Natural killer cell (primary cell): ENCODE results near the gene RPL10A. TPM values are rescaled to one million over a fixed set of nuclear protein-coding genes. Genes with fewer than 3 reads are reported as not detected.

Experiments
- ATAC-seq, 3 donors: fragments of 150-1000 bp in 2 of 3; fragments of 200-7000 bp in 1 of 3; cut with Tn5 transposase; 1 replicate in 1 of 3; 2 replicates in 2 of 3; pipeline ENCODE4 v1.10.0; 2021; ENCODE audit warnings: mild to moderate bottlenecking in 2 of 3, moderate library complexity in 2 of 3
- DNase-seq, 2 donors: peaks; one replicate each; pipeline versions ENCODE4 v3.0.0 to v3.0.0-alpha.2; 2013 to 2021; ENCODE audit warnings: mixed read lengths in 1 of 2
- H3K27ac ChIP-seq: one replicate; pipeline ENCODE4 v1.5.1; 2013; ENCODE audit warnings: mild to moderate bottlenecking, low read length
- H3K27me3 ChIP-seq: one replicate; pipeline ENCODE4 v1.6.1; 2013; ENCODE audit warnings: low read length; ENCODE audit not compliant: control insufficient read depth, insufficient read depth
- H3K36me3 ChIP-seq: one replicate; pipeline ENCODE4 v1.6.1; 2013; ENCODE audit warnings: low read length; ENCODE audit not compliant: control insufficient read depth, insufficient read depth
- H3K4me1 ChIP-seq: one replicate; pipeline ENCODE4 v1.6.1; 2013; ENCODE audit warnings: low read length; ENCODE audit not compliant: control insufficient read depth, insufficient read depth
- H3K4me3 ChIP-seq: one replicate; pipeline ENCODE4 v1.5.1; 2013; ENCODE audit warnings: low read length
- H3K9me3 ChIP-seq: one replicate; pipeline ENCODE4 v1.6.1; 2013; ENCODE audit warnings: low read length; ENCODE audit not compliant: control insufficient read depth, insufficient read depth
- H3K27ac Mint-ChIP-seq, 2 donors: one replicate each; pipeline ENCODE4 v1.8.0; 2022; ENCODE audit warnings: mild to moderate bottlenecking in 2 of 2, mixed read lengths in 2 of 2, moderate library complexity in 1 of 2
- H3K27me3 Mint-ChIP-seq, 2 donors: one replicate each; pipeline ENCODE4 v1.8.0; 2022; ENCODE audit warnings: low read depth in 2 of 2, mixed read lengths in 2 of 2
- H3K36me3 Mint-ChIP-seq: one replicate; pipeline ENCODE4 v1.8.0; 2022; ENCODE audit warnings: mixed read lengths
- H3K4me1 Mint-ChIP-seq, 2 donors: one replicate each; pipeline ENCODE4 v1.8.0; 2022; ENCODE audit warnings: mixed read lengths in 2 of 2
- H3K4me3 Mint-ChIP-seq: one replicate; pipeline ENCODE4 v1.8.0; 2022; ENCODE audit warnings: mild to moderate bottlenecking, moderate library complexity, mixed read lengths
- H3K9me3 Mint-ChIP-seq, 2 donors: one replicate each; pipeline ENCODE4 v1.8.0; 2022; ENCODE audit warnings: mixed read lengths in 2 of 2
- whole genome bisulfite sequencing: methylation state at CpG from one replicate; pipeline ENCODE4 v1.1.7; 2013; ENCODE audit warnings: missing lambda C conversion rate; ENCODE audit not compliant: insufficient coverage; 5-methylcytosine and 5-hydroxymethylcytosine counted together
- intact Hi-C: fragments of 100-400 bp; cut with micrococcal nuclease; formaldehyde crosslinking; loops from one replicate; pipeline ENCODE4 v1.14.2; 2022
- total RNA-seq, 4 donors: library from RNA; stranded (reverse); fragments of 120-200 nt in 1 of 4; gene quantifications; one replicate each; pipeline versions ENCODE4 v1.2.3 to v1.2.4, GENCODE V29; 2013 to 2022
- TF ChIP-seq, protein P1 (sequence below): fragments of 200-600 bp; IDR thresholded peaks from one replicate; pipeline ENCODE4 v1.8.0; 2022; ENCODE audit warnings: antibody characterized with exemption

The RPL10A gene
- total RNA-seq, 3 donors from 2014 or later (not counting 1 experiment from before 2014, with no cell fraction given), result 723 to 943 (median 942) TPM

DNA sequence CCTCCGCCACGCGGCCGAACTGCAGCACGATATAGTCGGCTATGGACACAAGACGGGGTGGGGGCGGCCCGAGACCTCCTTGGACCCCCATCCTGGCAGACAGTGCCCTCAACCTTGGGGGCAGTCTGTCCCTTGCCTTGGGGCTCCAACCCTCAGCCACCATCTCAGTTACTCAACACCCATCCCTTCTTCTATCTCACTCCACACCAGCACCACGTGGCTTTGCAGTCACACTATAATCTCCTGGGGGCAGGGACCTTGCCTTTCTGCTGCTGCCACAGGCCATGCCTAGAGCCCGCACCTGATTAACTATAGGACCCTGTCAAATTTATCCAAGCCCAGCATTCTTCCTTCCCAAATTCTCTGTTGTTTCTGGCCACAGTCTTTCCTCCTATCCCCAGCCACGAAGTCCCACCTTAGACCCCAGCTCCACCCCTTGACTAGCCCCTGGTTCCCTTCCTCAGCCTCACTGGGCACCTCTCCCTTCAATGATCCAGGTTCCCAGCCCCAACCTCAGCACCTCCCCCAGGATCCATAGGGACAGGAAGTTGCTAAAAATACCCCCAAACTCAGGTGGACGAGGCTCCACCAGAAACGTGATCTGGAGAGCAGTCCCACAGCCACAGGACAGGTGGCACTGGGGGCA, 30.3 kb downstream of the RPL10A start:
- Mint-ChIP-seq H3K27me3 (peaks cover 16 to 17% of the 10 kb centered on the region in 2 donors), H3K27ac (peak overlapping the region in 1 of 2 donors; percentile 65), H3K9me3 (no peaks in the 10 kb centered on the region), H3K4me1 (peaks cover 7 to 19% of the 10 kb centered on the region in 2 donors), H3K36me3 (no peaks in the 10 kb centered on the region), H3K4me3 (peak overlapping the region; percentile 83)
- intact Hi-C loops, result no loop called here
- DNase-seq (no peak), ATAC-seq (no peak)
- WGBS, result 57% methylated on average over 14 of the region's 14 CpGs
- Histone ChIP-seq H3K4me1 (peaks cover 26% of the 10 kb centered on the region), H3K27ac (no peak overlapping the region), H3K36me3 (no peaks in the 10 kb centered on the region), H3K4me3 (peak overlapping the region; percentile 48), H3K27me3 (peaks cover 16% of the 10 kb centered on the region), H3K9me3 (no peaks in the 10 kb centered on the region)
- TF ChIP-seq, protein P1, sequence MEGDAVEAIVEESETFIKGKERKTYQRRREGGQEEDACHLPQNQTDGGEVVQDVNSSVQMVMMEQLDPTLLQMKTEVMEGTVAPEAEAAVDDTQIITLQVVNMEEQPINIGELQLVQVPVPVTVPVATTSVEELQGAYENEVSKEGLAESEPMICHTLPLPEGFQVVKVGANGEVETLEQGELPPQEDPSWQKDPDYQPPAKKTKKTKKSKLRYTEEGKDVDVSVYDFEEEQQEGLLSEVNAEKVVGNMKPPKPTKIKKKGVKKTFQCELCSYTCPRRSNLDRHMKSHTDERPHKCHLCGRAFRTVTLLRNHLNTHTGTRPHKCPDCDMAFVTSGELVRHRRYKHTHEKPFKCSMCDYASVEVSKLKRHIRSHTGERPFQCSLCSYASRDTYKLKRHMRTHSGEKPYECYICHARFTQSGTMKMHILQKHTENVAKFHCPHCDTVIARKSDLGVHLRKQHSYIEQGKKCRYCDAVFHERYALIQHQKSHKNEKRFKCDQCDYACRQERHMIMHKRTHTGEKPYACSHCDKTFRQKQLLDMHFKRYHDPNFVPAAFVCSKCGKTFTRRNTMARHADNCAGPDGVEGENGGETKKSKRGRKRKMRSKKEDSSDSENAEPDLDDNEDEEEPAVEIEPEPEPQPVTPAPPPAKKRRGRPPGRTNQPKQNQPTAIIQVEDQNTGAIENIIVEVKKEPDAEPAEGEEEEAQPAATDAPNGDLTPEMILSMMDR, result no peak

GRCh38 chr6:35499372-35499771, 31.2 kb downstream of the RPL10A start:
- TF ChIP-seq, protein P1, result no peak
- 88% methylated on average over 4 of the region's 4 CpGs for WGBS
- Histone ChIP-seq H3K4me3 (no peak overlapping the region), H3K36me3 (no peaks in the 10 kb centered on the region), H3K9me3 (no peaks in the 10 kb centered on the region), H3K4me1 (peaks cover 23% of the 10 kb centered on the region), H3K27me3 (peaks cover 16% of the 10 kb centered on the region), H3K27ac (no peak overlapping the region)
- no peak for DNase-seq
- H3K4me1 Mint-ChIP-seq, result peaks cover 7 to 13% of the 10 kb centered on the region in 2 donors
- no peak for ATAC-seq
- H3K36me3 Mint-ChIP-seq, result no peaks in the 10 kb centered on the region
- H3K27me3 Mint-ChIP-seq, result peaks cover 16 to 17% of the 10 kb centered on the region in 2 donors
- H3K27ac Mint-ChIP-seq, result no peak overlapping the region
- no peak overlapping the region for H3K4me3 Mint-ChIP-seq
- no peaks in the 10 kb centered on the region for H3K9me3 Mint-ChIP-seq
- intact Hi-C loops, result no loop called here

DNA sequence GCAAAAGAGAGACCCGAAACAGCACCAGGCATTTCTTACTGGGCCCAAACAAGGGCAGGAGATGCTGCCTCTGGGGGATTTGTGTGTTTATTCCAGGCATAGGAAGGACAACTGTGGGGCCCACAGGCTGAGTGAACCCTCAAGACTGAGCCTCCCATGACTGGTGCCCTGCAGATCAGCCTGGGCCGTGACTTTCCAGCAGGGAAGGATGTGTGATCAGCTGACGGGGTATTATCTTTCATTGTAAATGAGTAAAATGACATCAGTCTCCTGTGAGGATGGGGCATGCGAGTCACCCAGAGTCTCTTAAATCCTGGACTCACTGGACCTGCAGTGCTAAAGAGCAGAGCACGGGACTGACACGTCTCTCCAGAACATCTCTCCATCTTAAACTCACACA, 32.6 kb downstream of the RPL10A start:
- H3K9me3 ChIP-seq, result no peaks in the 10 kb centered on the region
- H3K4me1 Mint-ChIP-seq, result peaks cover 7 to 13% of the 10 kb centered on the region in 2 donors
- no peak overlapping the region for H3K4me3 Mint-ChIP-seq
- no peaks in the 10 kb centered on the region for H3K9me3 Mint-ChIP-seq
- intact Hi-C loops, result no loop called here
- H3K4me3 ChIP-seq, result no peak overlapping the region
- ATAC-seq, result no peak
- DNase-seq, result no peak
- peaks cover 16% of the 10 kb centered on the region for H3K27me3 ChIP-seq
- H3K27ac Mint-ChIP-seq, result no peak overlapping the region
- TF ChIP-seq, protein P1, result no peak
- H3K36me3 Mint-ChIP-seq, result no peaks in the 10 kb centered on the region
- H3K27me3 Mint-ChIP-seq, result peaks cover 16 to 17% of the 10 kb centered on the region in 2 donors
- no peaks in the 10 kb centered on the region for H3K36me3 ChIP-seq
- no peak overlapping the region for H3K27ac ChIP-seq
- 99% methylated on average over 6 of the region's 6 CpGs for WGBS
- H3K4me1 ChIP-seq, result peaks cover 18% of the 10 kb centered on the region

GRCh38 chr6:35501784-35502183, 33.6 kb downstream of the RPL10A start:
- H3K4me3 ChIP-seq, result no peak overlapping the region

More at GRCh38 chr6:35501784-35502183, 33.6 kb downstream of the RPL10A start:
- intact Hi-C loops, result no loop called here
- no peaks in the 10 kb centered on the region for H3K36me3 ChIP-seq
- no peak for ATAC-seq
- no peak overlapping the region for H3K4me3 Mint-ChIP-seq
- no peaks in the 10 kb centered on the region for H3K9me3 ChIP-seq
- no peak overlapping the region for H3K27ac Mint-ChIP-seq
- peaks cover 7 to 13% of the 10 kb centered on the region in 2 donors for H3K4me1 Mint-ChIP-seq
- no peak for DNase-seq
- no peaks in the 10 kb centered on the region for H3K36me3 Mint-ChIP-seq
- peaks cover 16 to 20% of the 10 kb centered on the region in 2 donors for H3K27me3 Mint-ChIP-seq
- no peak overlapping the region for H3K27ac ChIP-seq
- H3K27me3 ChIP-seq, result peaks cover 16% of the 10 kb centered on the region
- no peaks in the 10 kb centered on the region for H3K9me3 Mint-ChIP-seq
- 97% methylated on average over 2 of the region's 2 CpGs for WGBS
- H3K4me1 ChIP-seq, result peaks cover 15% of the 10 kb centered on the region
- TF ChIP-seq, protein P1, result no peak
